OCI-LY1 (cell line): ENCODE results near the gene ZNF429.

Source experiments
- EZH2 ChIP-seq: fragments of 200-600 bp; sonication (generic), shearing (Covaris generic); IDR thresholded peaks from 2 replicates; pipeline ENCODE4 v1.8.0; 2017; ENCODE audit warnings: borderline replicate concordance, mixed run types, mild to moderate bottlenecking, antibody characterized with exemption, low read length, moderate library complexity, mixed read lengths
- TF ChIP-seq, protein P1 (sequence below): fragments of 200-600 bp; sonication (generic), shearing (Covaris generic); IDR thresholded peaks from 2 replicates; pipeline ENCODE4 v1.5.1; 2017; ENCODE audit warnings: mild to moderate bottlenecking, antibody characterized with exemption, low read length, moderate library complexity, mixed read lengths

DNA sequence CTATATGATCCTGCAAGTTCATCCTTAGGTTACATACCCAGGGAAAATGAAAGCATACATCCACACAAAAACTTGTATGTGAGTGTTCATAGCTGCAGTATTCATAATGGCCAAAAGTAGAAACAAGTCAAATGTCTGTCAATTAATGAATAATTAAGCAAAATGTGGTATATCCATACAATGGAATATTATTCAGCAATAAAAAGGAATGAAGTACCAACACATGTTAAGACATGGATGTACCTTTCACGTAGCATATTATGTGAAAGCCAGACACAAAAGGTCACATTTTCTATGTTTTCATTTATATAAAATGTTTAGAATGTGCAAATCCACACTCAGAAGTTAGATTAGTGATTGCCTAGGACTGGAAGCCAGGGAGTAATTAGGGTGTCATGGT, 75.4 kb downstream of the ZNF429 start:
- TF ChIP-seq, protein P1, sequence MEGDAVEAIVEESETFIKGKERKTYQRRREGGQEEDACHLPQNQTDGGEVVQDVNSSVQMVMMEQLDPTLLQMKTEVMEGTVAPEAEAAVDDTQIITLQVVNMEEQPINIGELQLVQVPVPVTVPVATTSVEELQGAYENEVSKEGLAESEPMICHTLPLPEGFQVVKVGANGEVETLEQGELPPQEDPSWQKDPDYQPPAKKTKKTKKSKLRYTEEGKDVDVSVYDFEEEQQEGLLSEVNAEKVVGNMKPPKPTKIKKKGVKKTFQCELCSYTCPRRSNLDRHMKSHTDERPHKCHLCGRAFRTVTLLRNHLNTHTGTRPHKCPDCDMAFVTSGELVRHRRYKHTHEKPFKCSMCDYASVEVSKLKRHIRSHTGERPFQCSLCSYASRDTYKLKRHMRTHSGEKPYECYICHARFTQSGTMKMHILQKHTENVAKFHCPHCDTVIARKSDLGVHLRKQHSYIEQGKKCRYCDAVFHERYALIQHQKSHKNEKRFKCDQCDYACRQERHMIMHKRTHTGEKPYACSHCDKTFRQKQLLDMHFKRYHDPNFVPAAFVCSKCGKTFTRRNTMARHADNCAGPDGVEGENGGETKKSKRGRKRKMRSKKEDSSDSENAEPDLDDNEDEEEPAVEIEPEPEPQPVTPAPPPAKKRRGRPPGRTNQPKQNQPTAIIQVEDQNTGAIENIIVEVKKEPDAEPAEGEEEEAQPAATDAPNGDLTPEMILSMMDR = no peak
- TF ChIP-seq EZH2 = no peak
